ENCODE results near the gene MYO7B.

MYO7B gene

GRCh38 chr2:127652786-127653357 is 117.4 kb downstream of the MYO7B start:
- no peak for DNase-seq

- no peak for DNase-seq
Measured at GRCh38 chr2:127653421-127654083, 118.1 kb downstream of the MYO7B start.

GRCh38 chr2:127654084-127654837 is 118.8 kb downstream of the MYO7B start:
- no peak for DNase-seq

GRCh38 chr2:127654838-127655175 is 119.3 kb downstream of the MYO7B start:
- no peak for DNase-seq

DNA sequence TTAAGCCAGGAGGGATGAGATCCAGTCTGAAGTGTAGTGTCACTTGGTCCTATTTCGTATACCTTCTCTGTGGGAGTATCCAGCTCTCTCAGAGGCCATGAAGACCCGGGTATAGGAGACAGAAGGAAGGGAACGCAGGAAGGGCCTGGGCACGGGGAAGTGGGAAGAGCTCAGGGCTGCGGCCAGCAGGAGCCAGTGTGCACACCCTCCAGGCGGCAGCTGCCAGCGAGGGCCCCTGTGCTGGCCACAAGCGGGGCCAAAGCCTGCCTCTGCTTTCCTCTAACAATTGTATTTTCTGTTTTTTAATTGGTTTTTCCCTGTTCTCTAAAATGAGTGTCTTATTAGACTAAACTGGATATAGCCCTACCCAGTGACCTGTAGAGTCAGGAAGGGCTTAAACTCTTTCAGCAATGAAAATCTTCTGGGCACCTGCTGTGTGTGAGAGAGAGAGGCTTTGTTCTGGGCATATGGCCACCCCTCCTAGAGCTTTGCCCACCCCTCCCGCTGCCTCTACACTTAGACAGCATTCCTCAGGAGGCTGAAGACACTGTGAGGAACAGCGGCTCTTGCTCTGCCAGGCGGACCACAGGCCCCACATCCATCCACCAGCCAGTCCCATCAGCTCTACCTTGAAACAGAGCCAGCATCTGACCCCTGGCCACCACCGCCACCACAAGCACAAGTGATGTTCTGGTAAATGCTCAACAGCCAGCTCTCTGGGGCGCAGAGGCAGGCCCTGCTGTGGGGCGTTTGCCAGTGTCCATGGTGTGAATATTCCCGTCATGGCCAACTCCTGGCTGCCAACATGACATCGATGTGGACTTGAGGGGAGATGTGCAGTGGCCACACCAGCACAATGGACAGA is 120.0 kb downstream of the MYO7B start:
- DNase-seq = no peak

DNA sequence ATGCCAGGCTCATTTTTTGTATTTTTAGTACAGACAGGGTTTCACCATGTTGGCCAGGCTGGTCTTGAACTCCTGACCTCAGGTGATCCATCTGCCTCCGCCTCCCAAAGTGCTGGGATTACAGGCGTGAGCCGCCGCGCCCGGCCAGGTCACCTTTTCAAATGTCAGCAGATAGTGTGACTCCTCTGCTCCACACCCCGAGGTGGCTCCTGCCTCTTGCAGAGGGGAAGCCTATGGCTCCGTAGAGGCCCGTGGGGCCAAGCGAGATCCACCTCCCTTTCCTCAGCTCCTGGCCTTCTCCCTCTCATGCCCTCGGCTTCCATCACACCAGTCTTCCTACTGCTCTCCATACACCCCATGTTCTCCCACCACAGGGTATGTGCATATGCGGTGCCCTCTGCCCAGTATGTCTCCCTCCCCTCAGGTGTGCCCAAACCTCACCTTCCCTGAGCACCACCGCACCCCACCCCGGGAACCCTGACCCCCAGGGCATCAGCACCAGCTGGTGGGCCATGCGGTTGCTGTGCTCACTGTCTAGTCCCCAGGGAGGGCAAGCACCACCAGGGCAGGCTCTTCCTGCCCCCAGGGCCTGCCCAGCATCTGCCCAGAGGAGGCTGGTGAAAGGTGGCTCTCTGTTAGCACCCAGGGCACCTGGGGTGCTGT is 121.2 kb downstream of the MYO7B start:
- DNase-seq = no peak

- no peak for DNase-seq
Measured at GRCh38 chr2:127657232-127657595, 121.7 kb downstream of the MYO7B start.

- no peak for DNase-seq
Measured at GRCh38 chr2:127658146-127658545, 122.7 kb downstream of the MYO7B start.

DNA sequence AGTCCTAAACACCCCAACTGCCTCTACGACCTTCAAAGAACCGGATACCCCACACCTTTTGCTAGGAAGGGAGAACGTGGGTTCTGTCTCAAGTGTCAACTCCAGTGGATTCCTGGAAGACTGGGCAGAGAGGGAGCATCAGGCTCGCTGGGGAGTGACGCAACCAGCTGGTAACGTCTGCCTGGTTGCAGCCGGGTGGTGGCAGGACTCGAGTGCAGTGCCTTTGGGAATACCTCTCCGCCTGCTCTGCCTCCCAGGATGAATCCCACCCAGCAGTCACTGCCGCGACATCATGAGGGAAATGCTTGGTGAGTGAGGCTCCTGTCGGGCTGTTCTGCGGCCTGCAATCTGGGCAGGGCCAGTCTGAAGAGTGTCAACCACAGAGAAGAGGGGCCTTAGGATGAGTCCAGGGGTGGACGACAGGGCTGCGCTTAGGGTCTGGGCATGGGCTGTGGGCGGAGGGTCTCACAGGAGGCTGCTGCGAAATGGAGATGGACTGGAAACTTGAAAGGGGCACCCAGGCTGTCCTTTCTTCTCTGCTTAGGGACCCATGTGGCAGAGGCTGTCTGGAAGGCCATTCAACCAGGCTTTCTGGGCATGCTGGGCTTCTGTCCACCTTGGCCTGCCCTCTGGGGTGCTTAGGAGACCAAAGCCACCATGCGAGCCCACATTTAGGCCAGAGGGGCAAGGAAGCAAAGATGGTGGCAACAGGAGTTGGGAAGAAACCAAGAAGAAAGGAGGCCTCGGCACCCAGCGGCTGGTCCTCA is 123.3 kb downstream of the MYO7B start:
- DNase-seq = no peak

- DNase-seq = no peak
Measured at GRCh38 chr2:127659408-127660290, 124.2 kb downstream of the MYO7B start.

DNA sequence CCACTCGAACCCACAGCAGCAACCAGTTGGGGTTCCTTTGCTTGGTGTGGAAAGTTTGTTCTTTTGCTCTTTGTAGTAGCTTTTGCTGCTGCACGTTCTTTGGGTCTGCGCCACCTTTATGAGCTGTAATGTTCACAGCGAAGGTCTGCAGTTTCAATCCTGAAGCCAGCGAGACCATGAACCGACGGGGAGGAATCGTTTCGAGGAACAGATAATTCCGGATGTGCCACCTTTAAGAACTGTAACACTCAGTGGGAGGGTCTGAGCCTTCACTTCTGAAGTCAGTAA is 124.8 kb downstream of the MYO7B start:
- no peak for DNase-seq

DNA sequence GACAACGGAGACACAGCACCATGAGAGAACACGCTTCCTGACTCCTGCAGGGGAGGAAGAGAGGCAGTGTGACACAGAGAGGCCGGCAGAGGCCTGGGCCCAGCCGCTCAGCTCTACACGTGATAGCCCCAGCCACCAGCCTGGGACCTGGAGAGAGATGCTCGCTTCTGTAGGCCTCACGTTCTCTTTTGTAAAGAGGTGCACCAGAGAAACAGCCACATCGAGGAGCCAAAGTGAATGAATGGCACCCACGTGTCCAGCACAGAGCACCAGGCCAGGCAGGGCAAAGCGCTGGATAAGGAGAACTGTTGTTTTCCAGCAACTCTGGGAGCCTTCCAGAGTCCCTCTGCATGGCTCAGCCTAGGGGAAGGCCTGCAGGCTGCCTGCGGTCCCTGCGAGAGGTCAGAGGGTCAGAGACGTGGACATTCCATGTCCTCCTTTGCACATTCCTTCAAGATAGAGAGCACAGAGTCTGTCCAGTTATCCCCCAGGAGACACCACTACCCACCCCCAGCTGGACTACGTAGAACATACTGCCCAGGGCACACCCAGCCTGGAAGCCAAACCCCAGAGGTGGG is 125.7 kb downstream of the MYO7B start:
- DNase-seq = no peak

DNA sequence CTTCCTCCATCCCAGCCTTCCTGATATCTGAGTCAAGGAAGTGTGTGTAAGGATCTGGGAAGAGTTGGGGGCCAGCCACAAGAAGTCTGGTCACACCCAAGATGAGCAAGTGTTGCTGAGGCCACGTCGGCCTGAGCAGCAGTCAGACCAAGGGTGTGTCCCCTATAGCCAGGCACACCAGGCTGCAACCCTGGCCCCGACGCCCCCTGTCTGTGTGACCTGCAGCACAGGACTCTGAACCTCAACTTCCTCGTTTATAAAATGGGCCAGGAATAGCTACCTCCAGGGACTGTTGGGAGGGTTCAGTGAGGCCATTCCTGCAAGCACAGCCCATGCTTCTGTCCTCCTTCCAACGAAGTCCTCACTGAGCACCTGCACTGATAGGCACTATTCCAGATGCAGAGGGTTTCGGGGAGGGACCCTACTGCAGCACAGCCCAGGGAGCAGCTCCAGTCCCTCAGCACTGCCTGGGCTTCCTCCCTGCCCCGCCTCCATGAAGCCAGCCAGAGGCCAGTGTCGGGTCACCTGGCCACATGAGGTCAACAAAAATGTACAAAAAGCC is 126.5 kb downstream of the MYO7B start:
- DNase-seq = no peak

DNA sequence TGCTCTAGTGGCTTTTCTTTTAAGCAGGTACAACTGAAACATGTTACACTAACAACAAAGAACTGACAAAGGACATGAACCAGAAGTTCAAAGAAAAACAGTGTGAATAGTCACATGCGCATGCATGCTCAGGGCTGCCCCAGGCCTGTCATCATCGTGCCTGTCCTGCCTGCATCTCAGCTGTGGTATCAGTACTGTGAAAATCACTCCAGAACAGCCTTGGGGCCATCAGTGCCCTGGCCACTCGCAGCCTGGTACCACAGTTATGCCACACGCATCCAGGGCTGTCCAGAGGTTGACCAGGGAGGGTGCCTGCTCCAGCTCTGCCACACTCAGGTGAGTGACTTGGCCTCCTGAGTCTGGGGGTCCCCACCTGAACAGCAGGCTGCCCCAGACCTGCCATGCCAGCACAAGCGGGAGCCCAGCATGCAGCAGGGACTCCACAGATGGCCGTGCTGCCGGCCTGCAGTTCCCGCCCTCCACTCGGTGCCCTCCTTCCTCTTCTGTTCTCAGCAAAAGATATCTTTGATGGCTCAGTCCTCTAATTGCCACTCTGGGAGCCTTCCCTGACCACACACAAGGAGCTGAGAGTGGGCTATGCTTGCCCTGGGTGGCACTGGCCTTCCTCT is 127.6 kb downstream of the MYO7B start:
- no peak for DNase-seq

GRCh38 chr2:127663566-127664064 is 128.1 kb downstream of the MYO7B start:
- DNase-seq = no peak

GRCh38 chr2:127664065-127664894 is 128.8 kb downstream of the MYO7B start:
- no peak for DNase-seq

DNA sequence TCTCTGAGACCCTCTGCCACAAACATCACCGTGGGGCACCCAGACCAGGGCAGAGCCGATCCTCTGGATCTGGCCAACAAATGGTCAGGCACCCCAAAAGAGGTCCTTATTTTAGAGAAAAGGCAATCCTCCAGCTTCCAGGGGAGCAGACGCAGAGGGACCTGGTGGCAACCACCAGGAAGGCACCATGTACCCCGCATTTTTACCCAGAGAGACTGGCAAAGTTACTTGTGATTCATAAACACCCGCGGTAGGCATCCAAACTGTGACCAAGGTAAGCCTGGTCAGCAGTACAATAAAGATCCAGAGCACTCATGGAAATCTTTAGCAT is 129.4 kb downstream of the MYO7B start:
- no peak for DNase-seq

GRCh38 chr2:127665267-127665893 is 129.9 kb downstream of the MYO7B start:
- DNase-seq = no peak

DNA sequence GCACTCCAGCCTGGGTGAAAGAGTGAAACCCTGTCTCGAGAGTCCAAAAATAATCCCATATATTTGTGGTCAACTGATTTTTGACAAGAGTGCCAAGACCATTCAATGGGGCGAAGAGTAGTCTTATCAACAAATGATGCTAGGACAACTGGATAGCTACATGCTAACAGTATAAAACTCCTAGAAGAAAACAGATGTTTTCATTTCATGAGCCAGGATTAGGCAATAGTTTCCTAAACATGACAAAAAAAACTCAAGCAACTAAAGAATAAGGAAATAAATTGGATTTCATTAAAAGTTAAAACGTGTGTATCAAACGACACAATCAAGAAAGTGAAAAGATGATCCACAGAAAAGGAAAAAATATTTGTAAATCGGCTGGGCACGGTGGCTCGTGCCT is 133.6 kb downstream of the MYO7B start:
- DNase-seq = no peak
